GM12874 (cell line): ENCODE data around the gene ADGRG6.

ENCODE experiments used
- TF ChIP-seq, protein P1 (sequence below): IDR thresholded peaks from 2 replicates; pipeline ENCODE4 v1.5.1; 2011; ENCODE audit warnings: low read depth, mild to moderate bottlenecking, control low read depth, low read length, moderate library complexity; ENCODE audit not compliant: insufficient read depth

The ADGRG6 gene

DNA sequence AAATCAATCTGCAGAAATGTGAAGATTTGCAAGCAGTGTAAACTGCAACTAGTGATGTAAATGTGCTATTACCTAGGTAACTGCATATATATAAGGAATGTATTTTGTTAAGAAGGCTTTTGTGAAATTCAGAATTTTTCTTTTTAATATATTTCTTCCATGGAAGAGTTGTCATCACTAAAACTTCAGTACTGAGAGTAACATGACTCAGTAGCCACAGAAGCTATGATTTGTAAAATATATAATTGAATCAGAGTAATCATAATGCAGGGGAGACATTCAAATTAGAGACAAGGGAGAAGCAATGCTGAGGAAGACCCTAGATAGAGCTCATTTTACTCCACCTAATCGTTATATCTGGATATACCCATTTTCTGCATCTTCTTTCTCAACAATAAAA lies 141.7 kb downstream of the ADGRG6 start:
- TF ChIP-seq, protein P1, sequence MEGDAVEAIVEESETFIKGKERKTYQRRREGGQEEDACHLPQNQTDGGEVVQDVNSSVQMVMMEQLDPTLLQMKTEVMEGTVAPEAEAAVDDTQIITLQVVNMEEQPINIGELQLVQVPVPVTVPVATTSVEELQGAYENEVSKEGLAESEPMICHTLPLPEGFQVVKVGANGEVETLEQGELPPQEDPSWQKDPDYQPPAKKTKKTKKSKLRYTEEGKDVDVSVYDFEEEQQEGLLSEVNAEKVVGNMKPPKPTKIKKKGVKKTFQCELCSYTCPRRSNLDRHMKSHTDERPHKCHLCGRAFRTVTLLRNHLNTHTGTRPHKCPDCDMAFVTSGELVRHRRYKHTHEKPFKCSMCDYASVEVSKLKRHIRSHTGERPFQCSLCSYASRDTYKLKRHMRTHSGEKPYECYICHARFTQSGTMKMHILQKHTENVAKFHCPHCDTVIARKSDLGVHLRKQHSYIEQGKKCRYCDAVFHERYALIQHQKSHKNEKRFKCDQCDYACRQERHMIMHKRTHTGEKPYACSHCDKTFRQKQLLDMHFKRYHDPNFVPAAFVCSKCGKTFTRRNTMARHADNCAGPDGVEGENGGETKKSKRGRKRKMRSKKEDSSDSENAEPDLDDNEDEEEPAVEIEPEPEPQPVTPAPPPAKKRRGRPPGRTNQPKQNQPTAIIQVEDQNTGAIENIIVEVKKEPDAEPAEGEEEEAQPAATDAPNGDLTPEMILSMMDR: no peak

- TF ChIP-seq, protein P1: no peak
Measured at GRCh38 chr6:142444376-142444775, 142.6 kb downstream of the ADGRG6 start.

DNA sequence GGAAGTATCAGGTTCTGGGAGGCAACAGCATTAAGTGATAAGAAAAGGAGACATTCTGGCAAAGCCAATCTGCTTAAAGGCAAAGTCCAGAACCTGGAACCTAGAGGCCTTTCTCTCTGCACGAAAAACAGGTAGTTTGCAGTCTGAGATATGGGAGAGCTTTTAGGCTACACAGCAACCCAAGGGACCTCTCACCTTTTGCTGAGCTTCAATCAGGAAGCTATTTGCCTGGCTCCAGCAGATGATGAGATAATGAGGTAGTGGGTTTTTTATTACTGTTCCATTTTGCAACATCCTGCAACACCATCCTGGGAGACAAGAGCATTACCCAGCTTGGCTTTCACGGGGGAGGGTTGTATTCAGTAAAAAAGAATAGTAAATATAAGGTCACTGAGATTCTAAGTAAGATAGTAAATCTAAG lies 143.1 kb downstream of the ADGRG6 start:
- TF ChIP-seq, protein P1: no peak

DNA sequence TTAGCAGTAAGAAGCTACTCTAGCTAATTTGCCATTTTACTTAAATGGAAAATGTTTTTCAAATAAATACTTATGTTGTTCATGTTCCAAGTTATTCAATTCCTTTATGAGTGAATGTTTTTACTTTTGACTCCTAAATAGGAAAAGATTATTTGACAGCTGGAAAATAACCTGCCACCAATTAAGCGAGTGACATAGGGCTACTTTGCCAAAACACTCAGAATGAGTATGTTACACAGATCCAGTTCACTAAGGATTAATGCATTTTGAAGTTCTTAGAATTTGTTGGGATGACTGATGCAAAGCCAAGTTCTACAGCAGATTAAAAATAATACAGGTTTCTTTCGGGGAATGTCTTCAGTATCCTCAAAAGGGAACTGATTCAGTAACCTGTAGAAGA lies 144.4 kb downstream of the ADGRG6 start:
- TF ChIP-seq, protein P1: no peak

DNA sequence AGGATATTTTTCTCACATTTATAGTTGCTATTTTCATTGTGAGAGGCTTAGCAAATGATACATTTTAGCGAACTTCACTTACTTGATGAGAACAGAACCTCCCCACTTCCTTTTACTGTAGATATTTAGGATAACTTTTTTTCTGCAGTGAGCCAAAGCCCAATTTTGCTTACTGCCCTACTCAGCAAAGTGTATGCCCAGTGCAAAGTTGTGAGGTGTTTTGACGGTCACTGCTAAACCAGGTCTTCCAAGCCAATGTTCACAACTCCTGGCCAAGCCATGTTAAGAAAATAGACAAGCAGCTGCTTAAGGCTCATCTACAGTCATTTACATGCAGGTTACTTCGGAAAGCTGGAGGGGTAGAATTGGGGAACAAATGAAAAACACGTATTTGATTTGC lies 144.8 kb downstream of the ADGRG6 start:
- TF ChIP-seq, protein P1: no peak

- TF ChIP-seq, protein P1: no peak
Measured at GRCh38 chr6:142448091-142448729, 146.4 kb downstream of the ADGRG6 start.

- TF ChIP-seq, protein P1: no peak
Measured at GRCh38 chr6:142452993-142453392, 151.2 kb downstream of the ADGRG6 start.
